ENCODE data around the gene TCTN1. TPM values are rescaled to one million over a fixed set of nuclear protein-coding genes. Genes with fewer than 3 reads are reported as not detected.
"Not testable (repeated sequence)": the region's sequence is repeated elsewhere in the genome, so short reads cannot be mapped to it uniquely, and the experiment has no call there.

TCTN1 gene
- total RNA-seq, 1 donor from 2014 or later, result 84.0 TPM

GRCh38 chr12:110582276-110583136, 31.4 kb upstream of the TCTN1 start:
- Mint-ChIP-seq H3K4me1 (ENCODE audit: low read depth) (peaks cover 25% of the 10 kb centered on the region), H3K4me3 (ENCODE audit: low read depth) (peak overlapping the region; percentile 81), H3K9me3 (ENCODE audit: low read depth) (no peaks in the 10 kb centered on the region), H3K36me3 (ENCODE audit: insufficient read depth) (no peaks in the 10 kb centered on the region), H3K27ac (peak overlapping the region; percentile 79), H3K27me3 (no peaks in the 10 kb centered on the region)
- TF ChIP-seq, protein P1, sequence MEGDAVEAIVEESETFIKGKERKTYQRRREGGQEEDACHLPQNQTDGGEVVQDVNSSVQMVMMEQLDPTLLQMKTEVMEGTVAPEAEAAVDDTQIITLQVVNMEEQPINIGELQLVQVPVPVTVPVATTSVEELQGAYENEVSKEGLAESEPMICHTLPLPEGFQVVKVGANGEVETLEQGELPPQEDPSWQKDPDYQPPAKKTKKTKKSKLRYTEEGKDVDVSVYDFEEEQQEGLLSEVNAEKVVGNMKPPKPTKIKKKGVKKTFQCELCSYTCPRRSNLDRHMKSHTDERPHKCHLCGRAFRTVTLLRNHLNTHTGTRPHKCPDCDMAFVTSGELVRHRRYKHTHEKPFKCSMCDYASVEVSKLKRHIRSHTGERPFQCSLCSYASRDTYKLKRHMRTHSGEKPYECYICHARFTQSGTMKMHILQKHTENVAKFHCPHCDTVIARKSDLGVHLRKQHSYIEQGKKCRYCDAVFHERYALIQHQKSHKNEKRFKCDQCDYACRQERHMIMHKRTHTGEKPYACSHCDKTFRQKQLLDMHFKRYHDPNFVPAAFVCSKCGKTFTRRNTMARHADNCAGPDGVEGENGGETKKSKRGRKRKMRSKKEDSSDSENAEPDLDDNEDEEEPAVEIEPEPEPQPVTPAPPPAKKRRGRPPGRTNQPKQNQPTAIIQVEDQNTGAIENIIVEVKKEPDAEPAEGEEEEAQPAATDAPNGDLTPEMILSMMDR (IDR thresholded peaks at IDR 0.05; ENCODE audit: unreplicated experiment), result no peak
- DNase-seq (ENCODE audit: low spot score, unreplicated experiment), result peak; percentile 33

GRCh38 chr12:110583137-110584059, 30.5 kb upstream of the TCTN1 start, which contains the start of gene PPTC7:
TSS of gene PPTC7 (minus strand) at chr12:110583318. CDS start at chr12:110583031, 287 bp downstream.
- TF ChIP-seq, protein P1 (IDR thresholded peaks at IDR 0.05; ENCODE audit: unreplicated experiment), result no peak
- peak; percentile 91 for DNase-seq (ENCODE audit: low spot score, unreplicated experiment)
- H3K4me3 Mint-ChIP-seq (ENCODE audit: low read depth), result peak within 1 kb of the TSS; percentile 81
- H3K36me3 Mint-ChIP-seq (ENCODE audit: insufficient read depth), result no peaks in the 10 kb centered on the region
- peak within 1 kb of the TSS; percentile 94 for H3K27ac Mint-ChIP-seq
- no peaks in the 10 kb centered on the region for H3K9me3 Mint-ChIP-seq (ENCODE audit: low read depth)
- H3K4me1 Mint-ChIP-seq (ENCODE audit: low read depth), result peaks cover 24% of the 10 kb centered on the region
- H3K27me3 Mint-ChIP-seq, result no peaks in the 10 kb centered on the region

DNA sequence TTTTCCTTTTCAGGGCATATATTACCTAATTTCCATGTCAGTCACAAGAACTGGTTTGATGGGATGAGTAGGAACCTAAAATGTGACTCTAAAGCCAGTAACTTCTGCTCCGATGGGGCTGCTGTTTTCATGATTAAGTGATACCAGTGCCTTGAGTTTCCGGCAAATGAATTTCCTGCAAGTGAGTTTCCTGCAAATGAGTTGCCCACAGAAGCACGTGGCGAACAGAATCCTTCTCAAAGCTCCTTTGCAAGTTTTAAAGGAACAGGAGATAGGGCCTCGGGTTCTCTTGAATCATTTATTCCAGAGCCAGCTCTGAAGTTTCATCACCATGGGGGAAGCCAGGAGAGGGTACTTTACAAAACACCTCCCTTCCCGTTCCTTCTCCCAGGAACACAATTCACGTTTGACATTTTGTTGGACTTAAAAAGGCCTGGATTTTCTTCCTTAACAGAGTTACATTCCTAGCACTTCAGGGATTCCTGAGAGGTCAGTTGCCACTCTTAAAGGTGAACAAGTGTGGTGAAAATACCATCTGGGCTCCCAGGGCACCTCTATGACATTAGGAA, 28.6 kb upstream of the TCTN1 start:
- H3K27ac Mint-ChIP-seq, result no peak overlapping the region

GRCh38 chr12:110587102-110587501, 26.8 kb upstream of the TCTN1 start:
- H3K4me1 Mint-ChIP-seq (ENCODE audit: low read depth), result peaks cover 25% of the 10 kb centered on the region
- not testable (repeated sequence) for H3K4me3 Mint-ChIP-seq (ENCODE audit: low read depth); H3K9me3 Mint-ChIP-seq (ENCODE audit: low read depth); H3K27ac Mint-ChIP-seq; DNase-seq (ENCODE audit: low spot score, unreplicated experiment); H3K27me3 Mint-ChIP-seq; H3K36me3 Mint-ChIP-seq (ENCODE audit: insufficient read depth)

More for the DNA sequence above, 28.6 kb upstream of the TCTN1 start:
- no peaks in the 10 kb centered on the region for H3K36me3 Mint-ChIP-seq (ENCODE audit: insufficient read depth)
- DNase-seq (ENCODE audit: low spot score, unreplicated experiment), result no peak
- H3K27me3 Mint-ChIP-seq, result no peaks in the 10 kb centered on the region
- H3K9me3 Mint-ChIP-seq (ENCODE audit: low read depth), result no peaks in the 10 kb centered on the region
- H3K4me3 Mint-ChIP-seq (ENCODE audit: low read depth), result no peak overlapping the region
- TF ChIP-seq, protein P1 (IDR thresholded peaks at IDR 0.05; ENCODE audit: unreplicated experiment), result no peak
- H3K4me1 Mint-ChIP-seq (ENCODE audit: low read depth), result peaks cover 24% of the 10 kb centered on the region

DNA sequence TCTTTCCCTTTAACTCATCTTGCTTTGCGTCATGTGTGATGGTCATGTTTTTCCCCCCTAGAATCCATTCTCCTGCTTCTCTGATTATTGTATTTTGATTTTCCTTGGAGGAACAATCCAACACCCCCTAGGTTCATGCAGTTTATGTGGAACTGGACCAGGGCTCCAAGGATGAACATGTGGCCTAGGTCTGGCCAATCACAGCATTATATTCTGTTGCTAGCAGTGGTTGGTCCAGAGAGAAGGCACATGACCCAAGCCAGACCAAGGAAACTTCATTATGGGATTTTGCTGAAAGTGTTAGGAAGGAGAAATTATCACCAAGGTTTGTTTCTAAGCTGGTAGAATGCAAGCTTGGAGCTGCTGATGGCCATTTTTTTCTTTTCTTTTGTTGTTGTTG, 23.9 kb upstream of the TCTN1 start:
- Mint-ChIP-seq H3K4me1 (ENCODE audit: low read depth) (peaks cover 16% of the 10 kb centered on the region), H3K27me3 (no peaks in the 10 kb centered on the region), H3K4me3 (ENCODE audit: low read depth) (no peak overlapping the region), H3K9me3 (ENCODE audit: low read depth) (no peaks in the 10 kb centered on the region), H3K27ac (no peak overlapping the region), H3K36me3 (ENCODE audit: insufficient read depth) (no peaks in the 10 kb centered on the region)
- DNase-seq (ENCODE audit: low spot score, unreplicated experiment), result no peak
- TF ChIP-seq, protein P1 (IDR thresholded peaks at IDR 0.05; ENCODE audit: unreplicated experiment), result no peak
